MCF 10A (cell line): Measurements from ENCODE around the gene CST9. TPM values are rescaled to one million over a fixed set of nuclear protein-coding genes. Genes with fewer than 3 reads are reported as not detected.
A peak's percentile ranks its signal among the peaks of the same experiment; 100 is the strongest.
"Not testable (repeated sequence)": the region's sequence is repeated elsewhere in the genome, so short reads cannot be mapped to it uniquely, and the experiment has no call there.

Experiments used
- BruUV-seq: library from RNA; stranded (reverse); fragments of 400-500 nt; replicated peaks from 2 replicates; lab custom pipeline; 2021; lab: Mats Ljungman, UMichigan
- CTCF ChIA-PET: fragments of 300-600 bp; sonication (Branson Sonifier 250); formaldehyde crosslinking; extraction: SDS; loops from one replicate; lab custom pipeline; 2021; ENCODE audit warnings: antibody characterized with exemption, inconsistent platforms; lab: Yijun Ruan, JAX
- POLR2A ChIA-PET: fragments of 300-600, 350-650 bp; sonication (Branson Sonifier 250); formaldehyde crosslinking; extraction: SDS; loops from one replicate; lab custom pipeline; 2020; ENCODE audit warnings: antibody characterized with exemption, inconsistent platforms; lab: Yijun Ruan, JAX
- DNase-seq: peaks from one replicate; pipeline ENCODE4 v3.0.0-alpha.2; 2018; ENCODE audit not compliant: unreplicated experiment
- H3K27ac Mint-ChIP-seq: one replicate; pipeline ENCODE4 v1.8.0; 2022; ENCODE audit warnings: mild to moderate bottlenecking, low read depth, mixed read lengths; ENCODE audit not compliant: unreplicated experiment
- H3K27me3 Mint-ChIP-seq: one replicate; pipeline ENCODE4 v1.8.0; 2022; ENCODE audit warnings: mixed read lengths; ENCODE audit not compliant: insufficient read depth, unreplicated experiment
- H3K36me3 Mint-ChIP-seq: one replicate; pipeline ENCODE4 v1.8.0; 2022; ENCODE audit warnings: mild to moderate bottlenecking, moderate library complexity, mixed read lengths; ENCODE audit not compliant: insufficient read depth, unreplicated experiment
- H3K4me1 Mint-ChIP-seq: one replicate; pipeline ENCODE4 v1.8.0; 2022; ENCODE audit warnings: mixed read lengths; ENCODE audit not compliant: insufficient read depth, unreplicated experiment
- H3K4me3 Mint-ChIP-seq: one replicate; pipeline ENCODE4 v1.8.0; 2022; ENCODE audit warnings: mild to moderate bottlenecking, moderate library complexity, mixed read lengths; ENCODE audit not compliant: unreplicated experiment
- H3K9me3 Mint-ChIP-seq: one replicate; pipeline ENCODE4 v1.8.0; 2022; ENCODE audit warnings: mixed read lengths; ENCODE audit not compliant: unreplicated experiment
- intact Hi-C: fragments of 100-400 bp; cut with micrococcal nuclease; formaldehyde crosslinking; loops from 2 replicates; pipeline ENCODE4 v1.14.1; 2022
- total RNA-seq: library from RNA; stranded (reverse); gene quantifications from 2 replicates; pipeline ENCODE4 v1.2.3, GENCODE V29; 2022
- TF ChIP-seq, protein P1 (sequence below): fragments of 200-600 bp; IDR thresholded peaks from one replicate; pipeline ENCODE4 v1.8.0; 2022; ENCODE audit warnings: antibody characterized with exemption, mild to moderate bottlenecking; ENCODE audit not compliant: unreplicated experiment

The CST9 gene
- total RNA-seq, 1 experiment from 2014 or later: not detected

GRCh38 chr20:23636908-23637281, 31.2 kb upstream of the CST9 start:
- H3K36me3 Mint-ChIP-seq: peaks cover 23% of the 10 kb centered on the region
- BruUV-seq: no TSS peak
- intact Hi-C loops: loop anchor here (1.0 kb wide), 1 partner anchor 8 kb away; no protein-coding TSS in a partner anchor
- H3K4me3 Mint-ChIP-seq: peak overlapping the region; percentile 91
- H3K27me3 Mint-ChIP-seq: no peaks in the 10 kb centered on the region
- CTCF ChIA-PET: interaction anchor here (0.7 to 2.0 kb wide), 4 partner anchors 13 to 200 kb away, joined by 3 to 8 read pairs (median 4); no protein-coding TSS in a partner anchor
- peaks cover 35% of the 10 kb centered on the region for H3K4me1 Mint-ChIP-seq
- H3K27ac Mint-ChIP-seq: peak overlapping the region; percentile 90
- TF ChIP-seq, protein P1, sequence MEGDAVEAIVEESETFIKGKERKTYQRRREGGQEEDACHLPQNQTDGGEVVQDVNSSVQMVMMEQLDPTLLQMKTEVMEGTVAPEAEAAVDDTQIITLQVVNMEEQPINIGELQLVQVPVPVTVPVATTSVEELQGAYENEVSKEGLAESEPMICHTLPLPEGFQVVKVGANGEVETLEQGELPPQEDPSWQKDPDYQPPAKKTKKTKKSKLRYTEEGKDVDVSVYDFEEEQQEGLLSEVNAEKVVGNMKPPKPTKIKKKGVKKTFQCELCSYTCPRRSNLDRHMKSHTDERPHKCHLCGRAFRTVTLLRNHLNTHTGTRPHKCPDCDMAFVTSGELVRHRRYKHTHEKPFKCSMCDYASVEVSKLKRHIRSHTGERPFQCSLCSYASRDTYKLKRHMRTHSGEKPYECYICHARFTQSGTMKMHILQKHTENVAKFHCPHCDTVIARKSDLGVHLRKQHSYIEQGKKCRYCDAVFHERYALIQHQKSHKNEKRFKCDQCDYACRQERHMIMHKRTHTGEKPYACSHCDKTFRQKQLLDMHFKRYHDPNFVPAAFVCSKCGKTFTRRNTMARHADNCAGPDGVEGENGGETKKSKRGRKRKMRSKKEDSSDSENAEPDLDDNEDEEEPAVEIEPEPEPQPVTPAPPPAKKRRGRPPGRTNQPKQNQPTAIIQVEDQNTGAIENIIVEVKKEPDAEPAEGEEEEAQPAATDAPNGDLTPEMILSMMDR: no peak
- H3K9me3 Mint-ChIP-seq: no peaks in the 10 kb centered on the region
- DNase-seq: no peak
- POLR2A ChIA-PET: interaction anchor here (0.6 to 4.6 kb wide), 21 partner anchors 10 to 1356 kb away, joined by 3 to 89 read pairs (median 4); partner anchors contain the start of genes APMAP, GZF1 and NXT1

DNA sequence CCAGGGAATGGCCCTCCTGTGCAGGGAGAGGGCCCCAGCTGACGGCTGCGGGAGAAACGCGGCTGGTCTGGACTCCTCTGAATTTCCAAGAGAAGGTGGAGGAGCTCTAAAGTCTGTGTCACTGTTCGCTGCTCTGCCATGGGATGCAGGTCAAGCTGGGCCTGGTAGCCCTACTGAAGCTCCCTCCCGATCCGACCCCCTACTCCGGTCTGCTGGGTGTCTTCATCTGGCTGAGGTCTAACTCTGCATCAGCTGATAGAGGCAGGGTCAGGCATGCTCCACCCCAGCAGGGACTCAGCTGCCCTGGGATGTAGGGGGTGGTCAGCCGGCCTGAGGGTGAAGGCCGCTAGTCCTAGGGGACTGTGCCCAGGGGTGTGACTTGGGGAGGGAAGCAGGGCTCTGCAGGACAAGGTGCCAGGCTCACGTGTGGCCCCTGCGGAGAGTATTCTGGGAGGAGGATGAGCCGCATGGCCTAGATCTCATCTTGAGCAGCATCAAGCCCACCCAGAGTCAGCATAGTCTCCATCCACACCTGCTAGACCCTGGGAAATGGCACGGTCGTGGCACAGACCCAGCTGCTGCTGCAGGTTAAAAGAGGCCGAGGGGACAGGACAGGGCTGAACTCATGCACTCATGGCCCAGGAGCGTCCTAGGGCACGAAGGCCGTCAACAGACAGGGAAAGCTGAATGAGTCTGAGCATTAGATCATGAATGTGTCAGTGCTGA, 30.6 kb upstream of the CST9 start:
- no peak for DNase-seq
- TF ChIP-seq, protein P1: no peak
- ChIA-PET POLR2A (interaction anchor here (0.6 to 4.6 kb wide), 19 partner anchors 9 to 1357 kb away, joined by 3 to 89 read pairs (median 4); partner anchors contain the start of genes APMAP, GZF1 and NXT1), CTCF (interaction anchor here (0.7 to 2.9 kb wide), 6 partner anchors 14 to 200 kb away, joined by 3 to 10 read pairs (median 4); no protein-coding TSS in a partner anchor)
- H3K4me3 Mint-ChIP-seq: peak overlapping the region; percentile 91
- peaks cover 27% of the 10 kb centered on the region for H3K36me3 Mint-ChIP-seq
- intact Hi-C loops: no loop called here
- no peaks in the 10 kb centered on the region for H3K27me3 Mint-ChIP-seq
- peaks cover 35% of the 10 kb centered on the region for H3K4me1 Mint-ChIP-seq
- peak overlapping the region; percentile 90 for H3K27ac Mint-ChIP-seq
- no peaks in the 10 kb centered on the region for H3K9me3 Mint-ChIP-seq
- TSS peak; percentile 58 for BruUV-seq

DNA sequence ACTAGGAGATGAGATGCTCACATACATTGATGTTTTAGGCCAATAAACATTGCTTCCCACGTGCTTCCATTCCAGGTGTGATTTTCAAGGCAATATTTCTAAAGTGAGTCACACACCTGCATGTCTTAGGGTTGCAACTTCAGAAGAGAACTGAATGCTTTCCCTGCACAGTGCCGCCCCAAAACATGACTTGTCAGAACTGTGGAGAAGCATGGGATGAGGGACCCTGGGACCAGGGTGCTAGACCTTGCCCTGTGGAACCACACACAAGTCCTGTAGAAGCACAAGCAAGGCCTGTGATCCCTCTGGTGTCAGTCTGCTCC, 30.0 kb upstream of the CST9 start:
- CTCF ChIA-PET: interaction anchor here (0.7 to 2.9 kb wide), 5 partner anchors 27 to 1313 kb away, joined by 3 to 10 read pairs (median 7); partner anchors contain the start of gene CST7
- POLR2A ChIA-PET: interaction anchor here (0.6 to 4.6 kb wide), 11 partner anchors 9 to 1474 kb away, joined by 3 to 89 read pairs (median 7); partner anchors contain the start of gene GZF1
- BruUV-seq, H3K27me3 Mint-ChIP-seq, H3K9me3 Mint-ChIP-seq, intact Hi-C loops, DNase-seq: not testable (repeated sequence)
- Mint-ChIP-seq H3K27ac (peak overlapping the region; percentile 90), H3K4me1 (peaks cover 35% of the 10 kb centered on the region), H3K4me3 (peak overlapping the region; percentile 91), H3K36me3 (peaks cover 29% of the 10 kb centered on the region)

GRCh38 chr20:23634985-23635767, 29.5 kb upstream of the CST9 start:
- intact Hi-C loops: no loop called here
- no TSS peak for BruUV-seq
- Mint-ChIP-seq H3K4me3 (peak overlapping the region; percentile 91), H3K27me3 (no peaks in the 10 kb centered on the region), H3K9me3 (no peaks in the 10 kb centered on the region), H3K4me1 (peaks cover 35% of the 10 kb centered on the region), H3K36me3 (peaks cover 29% of the 10 kb centered on the region), H3K27ac (peak overlapping the region; percentile 64)
- ChIA-PET POLR2A (interaction anchor here (0.6 to 4.6 kb wide), 8 partner anchors 9 to 1474 kb away, joined by 3 to 84 read pairs (median 3); no protein-coding TSS in a partner anchor), CTCF (interaction anchor here (0.7 to 2.9 kb wide), 3 partner anchors 33 to 1314 kb away, joined by 3 to 10 read pairs (median 7); partner anchors contain the start of gene CST7)
- DNase-seq: peak; percentile 90
- TF ChIP-seq, protein P1: no peak
